ENCODE measurements around the gene AXL. TPM values are rescaled to one million over a fixed set of nuclear protein-coding genes. Genes with fewer than 3 reads are reported as not detected.

Gene AXL
- total RNA-seq, 1 experiment from 2014 or later: 236 TPM

DNA sequence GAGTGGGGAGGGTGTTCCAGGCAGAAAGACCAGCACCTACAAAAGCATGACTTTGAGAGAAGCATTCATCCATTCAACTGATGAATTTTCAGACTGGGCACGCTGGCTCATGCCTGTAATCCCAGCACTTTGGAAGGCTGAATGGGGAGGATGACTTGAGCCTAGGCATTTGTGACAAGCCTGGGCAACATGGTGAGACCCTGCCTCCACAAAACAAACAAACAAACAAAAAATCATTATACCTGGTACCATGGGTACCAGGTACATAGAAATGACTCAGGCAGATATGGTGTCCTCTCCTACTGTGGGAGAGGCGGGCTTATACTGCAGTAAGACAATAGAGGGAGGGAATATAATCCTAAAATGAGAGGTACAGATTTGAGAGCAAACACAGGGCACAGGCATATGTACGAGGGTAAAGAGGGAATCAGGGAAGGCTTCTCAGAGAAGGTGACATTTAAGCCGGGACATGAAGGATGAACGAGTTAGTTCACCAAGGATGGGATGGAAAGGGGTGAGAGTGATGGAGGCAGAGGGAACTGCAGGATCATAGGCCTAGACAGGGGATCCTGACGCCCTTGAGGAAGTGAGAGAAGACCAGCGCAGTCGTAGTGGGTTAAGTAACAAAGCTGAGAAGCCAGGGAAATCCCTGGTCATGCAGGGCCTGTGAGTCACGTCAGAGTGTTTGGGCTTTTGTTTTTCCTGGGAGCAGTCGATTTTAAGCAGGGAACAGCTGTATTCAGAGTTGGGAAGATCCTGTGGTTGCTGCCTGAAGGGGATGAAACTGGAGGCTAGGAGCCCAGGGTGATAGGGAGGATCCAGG, 23.1 kb upstream of the AXL start:
- BruUV-seq (replicated peaks): no TSS peak
- Histone ChIP-seq H2AFZ (no peak overlapping the region), H3K36me3 (ENCODE audit: low read depth) (no peaks in the 10 kb centered on the region), H3K4me2 (no peak overlapping the region), H3K4me1 (replicated peaks; ENCODE audit: insufficient read depth) (peaks cover 10% of the 10 kb centered on the region), H3K27ac (no peak overlapping the region), H3K79me2 (ENCODE audit: low read depth) (no peaks in the 10 kb centered on the region), H3K9me2 (ENCODE audit: insufficient read depth) (no peaks in the 10 kb centered on the region), H3K9me3 (ENCODE audit: insufficient read depth, low read depth) (no peaks in the 10 kb centered on the region), H3K27me3 (ENCODE audit: insufficient read depth, low read depth) (no peaks in the 10 kb centered on the region), H3F3A (ENCODE audit: insufficient read depth, low read depth) (0 out of 2 replicates have a peak, but pooled peaks cover 5% of the 10 kb centered on the region), H3K4me3 (no peak overlapping the region), H4K20me1 (ENCODE audit: insufficient read depth) (no peaks in the 10 kb centered on the region)
- intact Hi-C loops (cut with micrococcal nuclease; ENCODE audit: unreplicated experiment): no loop called here
- ChIA-PET POLR2A (ENCODE audit: unreplicated experiment) (no interaction called here), CTCF (interaction anchor here (0.6 kb wide), 1 partner anchor 12 kb away, joined by 5 read pairs; no protein-coding TSS in a partner anchor)
- no peak for TF ChIP-seq EZH2 (IDR thresholded peaks at IDR 0.05; ENCODE audit: low read depth)
- TF ChIP-seq, protein P1, sequence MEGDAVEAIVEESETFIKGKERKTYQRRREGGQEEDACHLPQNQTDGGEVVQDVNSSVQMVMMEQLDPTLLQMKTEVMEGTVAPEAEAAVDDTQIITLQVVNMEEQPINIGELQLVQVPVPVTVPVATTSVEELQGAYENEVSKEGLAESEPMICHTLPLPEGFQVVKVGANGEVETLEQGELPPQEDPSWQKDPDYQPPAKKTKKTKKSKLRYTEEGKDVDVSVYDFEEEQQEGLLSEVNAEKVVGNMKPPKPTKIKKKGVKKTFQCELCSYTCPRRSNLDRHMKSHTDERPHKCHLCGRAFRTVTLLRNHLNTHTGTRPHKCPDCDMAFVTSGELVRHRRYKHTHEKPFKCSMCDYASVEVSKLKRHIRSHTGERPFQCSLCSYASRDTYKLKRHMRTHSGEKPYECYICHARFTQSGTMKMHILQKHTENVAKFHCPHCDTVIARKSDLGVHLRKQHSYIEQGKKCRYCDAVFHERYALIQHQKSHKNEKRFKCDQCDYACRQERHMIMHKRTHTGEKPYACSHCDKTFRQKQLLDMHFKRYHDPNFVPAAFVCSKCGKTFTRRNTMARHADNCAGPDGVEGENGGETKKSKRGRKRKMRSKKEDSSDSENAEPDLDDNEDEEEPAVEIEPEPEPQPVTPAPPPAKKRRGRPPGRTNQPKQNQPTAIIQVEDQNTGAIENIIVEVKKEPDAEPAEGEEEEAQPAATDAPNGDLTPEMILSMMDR (conservative IDR thresholded peaks at IDR 0.05): no peak
- no peak for DNase-seq

DNA sequence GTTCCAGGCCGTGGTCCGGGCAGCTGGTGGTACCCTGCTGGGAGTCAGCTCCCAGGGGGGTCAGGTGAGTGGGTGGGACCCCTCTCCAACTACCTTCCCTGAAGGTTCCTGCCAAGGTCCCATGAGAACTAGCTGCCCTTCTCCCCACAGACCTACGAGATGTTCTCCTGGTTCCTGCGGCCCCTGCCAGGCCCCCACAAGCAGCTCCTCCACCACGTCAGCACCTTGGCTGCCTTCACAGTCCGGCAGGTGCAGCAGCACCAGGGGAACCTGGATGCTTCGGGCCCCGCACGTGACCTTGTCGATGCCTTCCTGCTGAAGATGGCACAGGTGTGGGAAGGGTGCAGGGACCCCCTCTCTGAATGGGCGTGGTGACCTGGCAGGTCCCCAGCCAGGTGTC, 20.5 kb upstream of the AXL start:
- H3K27ac ChIP-seq: no peak overlapping the region
- no TSS peak for BruUV-seq (replicated peaks)
- H3K9me3 ChIP-seq (ENCODE audit: insufficient read depth, low read depth): no peaks in the 10 kb centered on the region
- DNase-seq: no peak
- intact Hi-C loops (cut with micrococcal nuclease; ENCODE audit: unreplicated experiment): no loop called here
- no peak overlapping the region for H3K4me2 ChIP-seq
- no peaks in the 10 kb centered on the region for H3K79me2 ChIP-seq (ENCODE audit: low read depth)
- TF ChIP-seq EZH2 (IDR thresholded peaks at IDR 0.05; ENCODE audit: low read depth): no peak
- TF ChIP-seq, protein P1 (conservative IDR thresholded peaks at IDR 0.05): no peak
- POLR2A ChIA-PET (ENCODE audit: unreplicated experiment): interaction anchor here (0.6 kb wide), 1 partner anchor 182 kb away, joined by 3 read pairs; no protein-coding TSS in a partner anchor
- no peaks in the 10 kb centered on the region for H3K36me3 ChIP-seq (ENCODE audit: low read depth)
- no peaks in the 10 kb centered on the region for H4K20me1 ChIP-seq (ENCODE audit: insufficient read depth)
- H3K4me3 ChIP-seq: no peak overlapping the region
- H2AFZ ChIP-seq: no peak overlapping the region
- H3K4me1 ChIP-seq (replicated peaks; ENCODE audit: insufficient read depth): no peaks in the 10 kb centered on the region
- H3K27me3 ChIP-seq (ENCODE audit: insufficient read depth, low read depth): no peaks in the 10 kb centered on the region
- no peaks in the 10 kb centered on the region for H3K9me2 ChIP-seq (ENCODE audit: insufficient read depth)
- CTCF ChIA-PET: no interaction called here
- H3F3A ChIP-seq (ENCODE audit: insufficient read depth, low read depth): 0 out of 2 replicates have a peak, but pooled peaks cover 5% of the 10 kb centered on the region

DNA sequence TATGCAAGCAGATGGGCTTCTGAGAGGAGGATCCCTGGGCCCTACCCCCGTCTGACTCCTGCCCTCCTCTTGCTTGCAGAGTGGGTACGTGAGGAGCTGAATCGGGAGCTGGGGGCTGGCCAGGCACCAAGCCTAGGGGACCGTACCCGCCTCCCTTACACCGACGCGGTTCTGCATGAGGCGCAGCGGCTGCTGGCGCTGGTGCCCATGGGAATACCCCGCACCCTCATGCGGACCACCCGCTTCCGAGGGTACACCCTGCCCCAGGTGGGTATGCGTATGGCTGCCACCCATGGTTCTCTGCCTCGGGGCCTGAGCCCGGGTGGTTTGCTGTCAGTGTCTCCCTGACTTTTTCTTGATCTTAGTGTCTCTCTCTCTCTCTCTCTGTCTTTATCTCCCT, 15.7 kb upstream of the AXL start:
- H3F3A ChIP-seq (ENCODE audit: insufficient read depth, low read depth): 0 out of 2 replicates have a peak, but pooled peaks cover 5% of the 10 kb centered on the region
- H3K36me3 ChIP-seq (ENCODE audit: low read depth): no peaks in the 10 kb centered on the region
- intact Hi-C loops (cut with micrococcal nuclease; ENCODE audit: unreplicated experiment): loop anchor here (5.0 to 10.0 kb wide), 3 partner anchors 49 to 371 kb away; partner anchors contain the start of gene CEACAM21
- no peaks in the 10 kb centered on the region for H4K20me1 ChIP-seq (ENCODE audit: insufficient read depth)
- POLR2A ChIA-PET (ENCODE audit: unreplicated experiment): no interaction called here
- H3K4me3 ChIP-seq: no peak overlapping the region
- H3K27ac ChIP-seq: no peak overlapping the region
- H3K27me3 ChIP-seq (ENCODE audit: insufficient read depth, low read depth): no peaks in the 10 kb centered on the region
- no peaks in the 10 kb centered on the region for H3K4me1 ChIP-seq (replicated peaks; ENCODE audit: insufficient read depth)
- CTCF ChIA-PET: no interaction called here
- H3K79me2 ChIP-seq (ENCODE audit: low read depth): no peaks in the 10 kb centered on the region
- H3K4me2 ChIP-seq: no peak overlapping the region
- H2AFZ ChIP-seq: no peak overlapping the region
- no peaks in the 10 kb centered on the region for H3K9me3 ChIP-seq (ENCODE audit: insufficient read depth, low read depth)
- TF ChIP-seq, protein P1 (conservative IDR thresholded peaks at IDR 0.05): no peak
- no peak for TF ChIP-seq EZH2 (IDR thresholded peaks at IDR 0.05; ENCODE audit: low read depth)
- no peak for DNase-seq
- no TSS peak for BruUV-seq (replicated peaks)
- H3K9me2 ChIP-seq (ENCODE audit: insufficient read depth): no peaks in the 10 kb centered on the region
